HG03280 (cell line): ENCODE results near the gene SLC6A8.
"Not testable (repeated sequence)": the region's sequence is repeated elsewhere in the genome, so short reads cannot be mapped to it uniquely, and the experiment has no call there.

Experiments used
- ATAC-seq: cut with Tn5 transposase; IDR thresholded peaks from one replicate; pipeline ENCODE4 v1.9.1; 2021; ENCODE audit warnings: mild to moderate bottlenecking, moderate library complexity; ENCODE audit not compliant: unreplicated experiment

SLC6A8 gene

DNA sequence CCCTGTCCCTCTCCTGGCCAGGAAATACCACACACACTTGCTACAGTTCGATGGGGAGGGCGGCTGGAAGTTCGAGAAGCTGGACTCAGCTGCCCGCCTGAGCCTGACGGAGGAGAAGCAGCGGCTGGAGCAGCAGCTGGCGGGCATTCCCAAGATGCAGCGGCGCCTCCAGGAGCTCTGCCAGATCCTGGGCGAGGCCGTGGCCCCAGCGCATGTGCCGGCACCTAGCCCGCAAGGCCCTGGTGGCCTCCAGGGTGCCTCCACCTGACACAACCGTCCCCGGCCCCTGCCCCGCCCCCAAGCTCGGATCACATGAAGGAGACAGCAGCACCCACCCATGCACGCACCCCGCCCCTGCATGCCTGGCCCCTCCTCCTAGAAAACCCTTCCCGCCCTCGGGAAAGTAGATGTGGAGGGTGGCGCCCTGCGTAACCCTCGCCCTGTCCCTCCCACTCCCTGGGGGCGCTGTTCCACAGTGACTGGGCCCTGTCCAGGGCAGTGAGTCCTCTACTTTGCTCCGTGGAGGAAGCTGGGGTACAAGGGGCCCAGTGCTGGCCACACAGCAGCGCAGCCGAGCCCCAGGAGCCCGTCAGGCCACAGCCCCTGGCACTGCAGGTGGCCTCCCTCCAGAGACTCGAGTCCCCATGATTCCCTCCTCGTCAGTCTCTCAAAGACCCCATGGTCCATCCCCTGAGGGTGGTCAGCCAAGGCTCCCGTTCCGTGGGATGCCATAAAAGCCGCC, 55.9 kb downstream of the SLC6A8 start:
- ATAC-seq, result not testable (repeated sequence)

DNA sequence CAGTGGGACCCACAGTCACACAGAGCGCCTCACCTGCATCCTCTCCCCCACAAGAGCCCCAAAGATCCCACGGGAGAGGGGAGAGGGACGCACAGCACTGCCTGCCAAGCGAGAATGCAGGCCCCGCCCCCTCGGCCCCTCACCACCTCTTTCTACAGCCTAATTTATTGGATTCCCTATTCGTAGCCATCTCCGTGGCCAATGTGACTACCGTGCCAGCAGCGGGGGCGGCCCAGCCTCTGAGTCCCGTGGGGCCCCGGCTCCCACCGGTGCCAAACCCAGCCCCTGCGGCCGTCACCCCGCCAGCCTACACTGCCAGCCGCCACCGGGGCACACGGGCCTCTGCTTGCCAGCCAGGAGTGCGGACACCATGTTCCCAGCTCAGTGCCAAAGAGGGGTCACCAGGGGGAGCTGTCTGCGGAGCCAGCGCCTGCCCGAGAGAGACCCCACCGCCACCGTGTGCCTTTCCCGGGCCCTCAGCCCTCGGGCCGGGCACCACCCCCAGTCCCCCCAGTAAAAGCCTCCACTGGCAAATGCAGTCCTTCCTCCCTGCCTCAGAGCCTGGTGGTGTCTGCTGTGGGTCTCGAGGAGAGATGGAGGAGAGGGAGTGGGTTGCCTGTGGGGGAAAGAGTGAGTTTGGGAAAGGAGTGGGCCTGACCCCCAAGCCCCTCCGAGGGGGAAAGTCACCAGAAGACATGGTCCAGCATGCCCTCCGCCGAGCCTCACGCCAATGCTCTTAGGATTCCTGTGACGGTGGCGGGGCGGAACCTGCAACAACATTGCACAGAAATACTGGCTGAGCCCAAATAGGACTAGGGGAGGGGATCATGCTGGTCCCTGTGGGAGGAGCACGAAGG, 56.7 kb downstream of the SLC6A8 start:
- ATAC-seq, result no peak

DNA sequence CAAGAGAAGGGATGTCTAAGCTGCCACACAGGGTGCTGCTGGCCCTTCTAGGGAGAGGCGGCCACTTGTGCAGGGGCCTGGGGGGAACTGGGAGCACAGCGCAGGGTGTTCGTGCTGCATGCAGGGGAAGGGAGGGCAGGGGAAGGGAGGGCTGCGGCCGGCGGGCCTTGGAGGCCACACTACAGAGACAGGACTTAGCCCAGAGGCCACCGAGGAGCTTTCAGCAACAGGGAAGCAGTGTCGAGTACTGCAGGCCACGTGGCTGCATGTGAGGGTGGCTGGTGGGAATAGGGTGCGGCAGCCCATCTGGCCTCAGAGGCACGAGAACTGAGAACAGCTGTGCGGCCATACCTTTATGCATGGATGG, 57.3 kb downstream of the SLC6A8 start:
- not testable (repeated sequence) for ATAC-seq
